GM12878 (cell line): ENCODE measurements around the gene ZFHX2. TPM values are rescaled to one million over a fixed set of nuclear protein-coding genes. Genes with fewer than 3 reads are reported as not detected.

Experiments
- ATAC-seq: fragments of 200-7000 bp; cut with Tn5 transposase; 3 replicates; pipeline ENCODE4 v1.9.1; 2020; ENCODE audit warnings: mild to moderate bottlenecking, moderate library complexity
- BruUV-seq: library from RNA; stranded (reverse); fragments of 400-500 nt; replicated peaks from 2 replicates; lab custom pipeline; 2021; lab: Mats Ljungman, UMichigan
- CTCF ChIA-PET: fragments of 300-600 bp; sonication (Branson Sonifier 250); formaldehyde crosslinking; extraction: SDS; loops from one replicate; lab custom pipeline; 2021; ENCODE audit warnings: inconsistent platforms; lab: Yijun Ruan, JAX
- POLR2A ChIA-PET: fragments of 350-600 bp; formaldehyde crosslinking; extraction: SDS; loops from one replicate; lab custom pipeline; 2021; ENCODE audit warnings: inconsistent platforms; lab: Charles Lee
- RAD21 ChIA-PET: fragments of 300-600 bp; sonication (Branson Sonifier 250); formaldehyde crosslinking; loops from one replicate; lab custom pipeline; 2023; ENCODE audit warnings: antibody characterized with exemption; ENCODE audit not compliant: unreplicated experiment; lab: Charles Lee
- SMC1A ChIA-PET: fragments of 300-600 bp; sonication (Branson Sonifier 250); formaldehyde crosslinking; loops from one replicate; lab custom pipeline; 2023; ENCODE audit not compliant: unreplicated experiment, uncharacterized antibody; lab: Charles Lee
- DNase-seq: peaks from one replicate; pipeline ENCODE4 v3.0.0-alpha.2; 2011; ENCODE audit warnings: low read depth, low spot score
- FAIRE-seq: peaks from 3 replicates; lab custom pipeline; 2011; peaks lifted over from hg19 to GRCh38; lab: Jason Lieb, UNC
- H2AFZ ChIP-seq: 2 replicates; pipeline ENCODE4 v1.6.0; 2011; ENCODE audit warnings: low read depth, low read length, control low read depth; ENCODE audit not compliant: control insufficient read depth
- H3K27ac ChIP-seq: 2 replicates; pipeline ENCODE4 v1.5.1; 2011; ENCODE audit warnings: control low read depth; ENCODE audit not compliant: control insufficient read depth, insufficient read depth
- H3K27me3 ChIP-seq, 2 experiments: replicated peaks in 1 of 2; 2 replicates each; pipeline versions ENCODE4 v1.6.0 to v1.6.1; 2011; ENCODE audit warnings: low read length in 1 of 2; ENCODE audit not compliant: control insufficient read depth in 2 of 2, insufficient read depth in 2 of 2
- H3K36me3 ChIP-seq, 2 experiments: 2 replicates each; pipeline ENCODE4 v1.5.1; 2011; ENCODE audit warnings: low read length in 1 of 2; ENCODE audit not compliant: control insufficient read depth in 2 of 2, insufficient read depth in 2 of 2
- H3K4me1 ChIP-seq: 2 replicates; pipeline ENCODE4 v1.6.1; 2011; ENCODE audit warnings: mild to moderate bottlenecking, low read length, moderate library complexity, mixed read lengths; ENCODE audit not compliant: control insufficient read depth, insufficient read depth
- H3K4me2 ChIP-seq: 2 replicates; pipeline ENCODE4 v1.6.0; 2011; ENCODE audit warnings: control low read depth; ENCODE audit not compliant: control insufficient read depth, insufficient read depth
- H3K4me3 ChIP-seq: fragments of 200-600 bp; sonication (generic); 2 replicates; pipeline ENCODE4 v1.5.1; 2016
- H3K79me2 ChIP-seq: 2 replicates; pipeline ENCODE4 v1.6.0; 2011; ENCODE audit warnings: low read length; ENCODE audit not compliant: control insufficient read depth, insufficient read depth
- H3K9ac ChIP-seq: 2 replicates; pipeline ENCODE4 v1.8.0; 2011; ENCODE audit warnings: low read length, control low read depth, mixed read lengths; ENCODE audit not compliant: control insufficient read depth, insufficient read depth
- H3K9me3 ChIP-seq: replicated peaks from 3 replicates; pipeline ENCODE4 v1.5.1; 2011; ENCODE audit warnings: mild to moderate bottlenecking, low read length; ENCODE audit not compliant: control insufficient read depth, insufficient read depth
- H4K20me1 ChIP-seq: 2 replicates; pipeline ENCODE4 v1.6.0; 2011; ENCODE audit not compliant: control insufficient read depth, insufficient read depth
- BACH1 ChIP-seq: fragments of 450-650 bp; IDR thresholded peaks from 2 replicates; pipeline ENCODE4 v1.6.1; 2017; ENCODE audit warnings: mild to moderate bottlenecking, borderline replicate concordance
- CBX3 ChIP-seq: fragments of 200-600 bp; sonication (generic); IDR thresholded peaks from 2 replicates; pipeline ENCODE4 v1.6.1; 2016; ENCODE audit warnings: low read depth, borderline replicate concordance
- DPF2 ChIP-seq: fragments of 450-650 bp; IDR thresholded peaks from 2 replicates; pipeline ENCODE4 v1.6.1; 2017; ENCODE audit warnings: mild to moderate bottlenecking
- ESRRA ChIP-seq: IDR thresholded peaks from 2 replicates; pipeline ENCODE4 v1.6.1; 2012; ENCODE audit warnings: mild to moderate bottlenecking, low read length, improper control_type of control experiment
- HCFC1 ChIP-seq: fragments of 150-350 bp; IDR thresholded peaks from 2 replicates; pipeline ENCODE4 v1.6.1; 2014; ENCODE audit warnings: low read length
- NRF1 ChIP-seq: conservative IDR thresholded peaks from 2 replicates; pipeline ENCODE4 v1.6.1; 2011; ENCODE audit warnings: mild to moderate bottlenecking, low read depth, low read length, improper control_type of control experiment
- SMAD5 ChIP-seq: IDR thresholded peaks from 2 replicates; pipeline ENCODE4 v1.6.1; 2016; ENCODE audit warnings: antibody characterized with exemption, low read depth
- SMC3 ChIP-seq: IDR thresholded peaks from 2 replicates; pipeline ENCODE4 v1.6.1; 2011; ENCODE audit warnings: low read length, improper control_type of control experiment, borderline replicate concordance
- STAT3 ChIP-seq: IDR thresholded peaks from 2 replicates; pipeline ENCODE4 v1.6.1; 2011; ENCODE audit warnings: low read depth, low read length, improper control_type of control experiment
- TCF12 ChIP-seq: IDR thresholded peaks from 2 replicates; pipeline ENCODE4 v1.6.1; 2011; ENCODE audit warnings: low read depth, mild to moderate bottlenecking, low read length
- whole genome bisulfite sequencing: methylation state at CpG from one replicate; pipeline ENCODE4 v1.1.6; 2016; ENCODE audit warnings: low lambda C conversion rate; ENCODE audit not compliant: insufficient replicate concordance, insufficient coverage; ENCODE audit errors: missing lambda C conversion rate; 5-methylcytosine and 5-hydroxymethylcytosine counted together
- in situ Hi-C: fragments of 300-500 bp; cut with MboI; formaldehyde crosslinking; loops from 9 replicates; pipeline ENCODE4 v1.14.3; 2018; ENCODE audit warnings: mixed read lengths
- intact Hi-C: fragments of 100-400 bp; cut with micrococcal nuclease; formaldehyde crosslinking; loops from one replicate; pipeline ENCODE4 v1.14.2; 2022; ENCODE audit not compliant: unreplicated experiment
- polyA plus RNA-seq, 11 experiments: library from polyadenylated mRNA; depleted of rRNA in 4 of 11; unstranded in 6 of 11; stranded (reverse) in 5 of 11; fragments of >200 nt; fragmentation: Nextera tagmentation in 4 of 11; fragmentation: Illumina TruSeq in 1 of 11; extraction: Ambion mirVana in 4 of 11; extraction: Trizol in 1 of 11; gene quantifications; 1 replicate in 1 of 11; 2 replicates in 10 of 11; pipeline versions ENCODE4 v1.2.1 to v1.2.3, GENCODE V29; 2011 to 2016; ENCODE audit warnings: inconsistent platforms in 2 of 11, missing spikeins in 2 of 11, low read depth in 1 of 11
- total RNA-seq, 4 experiments: library from RNA; depleted of rRNA in 3 of 4; stranded (reverse); fragments of >200 nt in 3 of 4; fragmentation: Illumina TruSeq in 1 of 4; extraction: Trizol in 1 of 4; gene quantifications; 2 replicates each; pipeline versions ENCODE4 v1.2.1 to v1.2.3, GENCODE V29; 2013 to 2021
- TF ChIP-seq, protein P1 (sequence below): IDR thresholded peaks from 2 replicates; pipeline ENCODE4 v1.6.1; 2012; ENCODE audit warnings: low read depth, low read length, improper control_type of control experiment
- TF ChIP-seq, protein P2 (sequence below): IDR thresholded peaks from 2 replicates; pipeline ENCODE4 v1.6.1; 2011; ENCODE audit warnings: low read depth, mild to moderate bottlenecking, low read length, moderate library complexity, borderline replicate concordance; ENCODE audit errors: extremely low read depth
- TF ChIP-seq, protein P3 (sequence below): fragments of 450-650 bp; IDR thresholded peaks from 2 replicates; pipeline ENCODE4 v1.6.1; 2017; ENCODE audit warnings: borderline replicate concordance

The ZFHX2 gene
- total and polyA plus RNA-seq, 10 of the 15 experiments (the other 5 are each of a cell fraction or from before 2014, with no cell fraction given) = 0.27 to 2.2 (median 0.55) TPM

DNA sequence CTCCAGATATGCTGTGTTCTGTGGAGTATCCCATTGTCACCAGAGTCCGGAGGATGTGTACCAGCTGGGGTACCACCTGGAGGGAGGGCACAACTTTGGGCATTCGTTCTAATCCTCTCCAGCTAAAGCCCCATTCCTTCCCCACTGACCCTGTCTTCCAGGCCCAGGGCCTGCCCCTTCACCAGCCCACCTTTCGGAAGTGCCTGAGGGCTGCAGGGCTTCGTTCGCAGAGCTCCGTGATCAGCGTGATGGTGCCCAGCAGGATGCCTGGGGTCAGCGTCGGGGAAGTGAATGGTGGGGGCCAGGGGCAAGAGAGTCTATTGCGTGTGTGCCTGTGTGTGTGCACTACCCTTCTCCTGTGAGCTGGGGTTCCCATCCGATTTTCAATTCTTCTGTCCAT is 14.1 kb upstream of the ZFHX2 start:
- Histone ChIP-seq H3K9ac (no peak overlapping the region), H3K9me3 (no peaks in the 10 kb centered on the region), H3K79me2 (peaks cover 13% of the 10 kb centered on the region), H3K27ac (no peak overlapping the region), H3K4me2 (no peak overlapping the region), H4K20me1 (no peaks in the 10 kb centered on the region), H3K4me3 (no peak overlapping the region), H3K4me1 (peaks cover 11% of the 10 kb centered on the region), H3K36me3 (peaks cover 13% of the 10 kb centered on the region in 2 experiments; a peak in 3 of 4 replicates), H3K27me3 (no peaks in the 10 kb centered on the region), H2AFZ (no peak overlapping the region)
- whole genome bisulfite sequencing = 95% methylated on average over 9 of the region's 11 CpGs
- intact Hi-C loops = no loop called here
- SMC1A ChIA-PET = interaction anchor here (9.7 kb wide), 1 partner anchor 87 kb away, joined by 124 read pairs; no protein-coding TSS in a partner anchor
- CTCF ChIA-PET = interaction anchor here (13.1 kb wide), 1 partner anchor 85 kb away, joined by 436 read pairs; no protein-coding TSS in a partner anchor
- in situ Hi-C loops = no loop called here
- no peak for DNase-seq
- no TSS peak for BruUV-seq
- POLR2A ChIA-PET = no interaction called here
- no peak for FAIRE-seq
- RAD21 ChIA-PET = no interaction called here
- no peak for ATAC-seq
- TF ChIP-seq STAT3 (no peak), SMAD5 (no peak)

DNA sequence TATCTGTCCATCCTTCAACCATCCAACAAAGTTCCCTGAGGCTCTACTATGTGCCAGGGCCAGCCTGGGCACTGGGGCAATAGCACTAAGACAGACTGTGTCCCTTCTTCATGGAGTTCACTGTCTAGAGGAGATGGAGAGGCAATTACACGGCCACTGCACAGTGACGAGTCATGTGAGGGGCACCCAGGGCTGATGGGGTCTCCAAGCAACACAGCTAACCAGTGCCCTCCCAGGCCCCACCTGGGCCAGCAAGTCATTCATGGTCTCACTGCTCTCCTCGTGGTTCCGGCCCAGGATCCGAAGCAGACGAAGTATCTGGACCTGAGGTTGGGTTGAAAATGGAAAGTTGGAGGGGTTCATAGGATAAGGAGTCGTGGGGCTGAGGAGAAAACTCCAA is 13.3 kb upstream of the ZFHX2 start:
- CTCF ChIA-PET = interaction anchor here (0.6 to 13.1 kb wide), 3 partner anchors 85 to 237 kb away, joined by 3 to 436 read pairs (median 9); no protein-coding TSS in a partner anchor
- Histone ChIP-seq H3K36me3 (peaks cover 13 to 18% of the 10 kb centered on the region in 2 experiments), H3K4me2 (no peak overlapping the region), H3K4me1 (peaks cover 11% of the 10 kb centered on the region), H4K20me1 (no peaks in the 10 kb centered on the region), H3K9ac (no peak overlapping the region), H3K4me3 (no peak overlapping the region), H3K27me3 (no peaks in the 10 kb centered on the region), H2AFZ (no peak overlapping the region), H3K79me2 (peaks cover 13% of the 10 kb centered on the region), H3K9me3 (no peaks in the 10 kb centered on the region), H3K27ac (no peak overlapping the region)
- intact Hi-C loops = no loop called here
- ATAC-seq (no peak), DNase-seq (no peak), FAIRE-seq (no peak)
- SMC1A ChIA-PET = interaction anchor here (9.7 kb wide), 1 partner anchor 86 kb away, joined by 124 read pairs; no protein-coding TSS in a partner anchor
- POLR2A ChIA-PET = no interaction called here
- in situ Hi-C loops = no loop called here
- WGBS = 89% methylated on average over 7 of the region's 7 CpGs
- RAD21 ChIA-PET = no interaction called here
- no TSS peak for BruUV-seq
- TF ChIP-seq SMC3 (no peak), DPF2 (no peak), STAT3 (no peak), TCF12 (no peak), NRF1 (no peak), CBX3 (no peak), HCFC1 (no peak), BACH1 (no peak), ESRRA (no peak)
- TF ChIP-seq, protein P1, sequence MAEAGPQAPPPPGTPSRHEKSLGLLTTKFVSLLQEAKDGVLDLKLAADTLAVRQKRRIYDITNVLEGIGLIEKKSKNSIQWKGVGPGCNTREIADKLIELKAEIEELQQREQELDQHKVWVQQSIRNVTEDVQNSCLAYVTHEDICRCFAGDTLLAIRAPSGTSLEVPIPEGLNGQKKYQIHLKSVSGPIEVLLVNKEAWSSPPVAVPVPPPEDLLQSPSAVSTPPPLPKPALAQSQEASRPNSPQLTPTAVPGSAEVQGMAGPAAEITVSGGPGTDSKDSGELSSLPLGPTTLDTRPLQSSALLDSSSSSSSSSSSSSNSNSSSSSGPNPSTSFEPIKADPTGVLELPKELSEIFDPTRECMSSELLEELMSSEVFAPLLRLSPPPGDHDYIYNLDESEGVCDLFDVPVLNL = no peak
- TF ChIP-seq, protein P2, sequence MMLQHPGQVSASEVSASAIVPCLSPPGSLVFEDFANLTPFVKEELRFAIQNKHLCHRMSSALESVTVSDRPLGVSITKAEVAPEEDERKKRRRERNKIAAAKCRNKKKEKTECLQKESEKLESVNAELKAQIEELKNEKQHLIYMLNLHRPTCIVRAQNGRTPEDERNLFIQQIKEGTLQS = no peak
- TF ChIP-seq, protein P3, sequence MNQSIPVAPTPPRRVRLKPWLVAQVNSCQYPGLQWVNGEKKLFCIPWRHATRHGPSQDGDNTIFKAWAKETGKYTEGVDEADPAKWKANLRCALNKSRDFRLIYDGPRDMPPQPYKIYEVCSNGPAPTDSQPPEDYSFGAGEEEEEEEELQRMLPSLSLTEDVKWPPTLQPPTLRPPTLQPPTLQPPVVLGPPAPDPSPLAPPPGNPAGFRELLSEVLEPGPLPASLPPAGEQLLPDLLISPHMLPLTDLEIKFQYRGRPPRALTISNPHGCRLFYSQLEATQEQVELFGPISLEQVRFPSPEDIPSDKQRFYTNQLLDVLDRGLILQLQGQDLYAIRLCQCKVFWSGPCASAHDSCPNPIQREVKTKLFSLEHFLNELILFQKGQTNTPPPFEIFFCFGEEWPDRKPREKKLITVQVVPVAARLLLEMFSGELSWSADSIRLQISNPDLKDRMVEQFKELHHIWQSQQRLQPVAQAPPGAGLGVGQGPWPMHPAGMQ = no peak
